SHP77 (cell line): ENCODE results near the gene ABCB7.
"Not testable (repeated sequence)": the region's sequence is repeated elsewhere in the genome, so short reads cannot be mapped to it uniquely, and the experiment has no call there.

Experiments
- DNase-seq, 2 experiments: peaks; one replicate each; lab custom pipeline; 2025; lab: John Stamatoyannopoulos, UW

Gene ABCB7

GRCh38 chrX:75155827-75156525, at the start of gene ABCB7:
Gene ABCB7, minus strand, starts transcription at chrX:75156283. Its CDS starts 11 bp downstream, at chrX:75156272.
- peak; percentile 32 to 75 for DNase-seq

- peak in 1 of 2 experiments; percentile 23 for DNase-seq
Measured at GRCh38 chrX:75188415-75189206, 32.5 kb upstream of the ABCB7 start.

GRCh38 chrX:75181721-75182120, 25.6 kb upstream of the ABCB7 start:
- no peak for DNase-seq

- DNase-seq: not testable (repeated sequence)
Measured at GRCh38 chrX:75179536-75180293, 23.6 kb upstream of the ABCB7 start.

GRCh38 chrX:75172257-75172890, 16.3 kb upstream of the ABCB7 start:
- not testable (repeated sequence) for DNase-seq

GRCh38 chrX:75158054-75158453, 2.0 kb upstream of the ABCB7 start:
- DNase-seq: no peak

- DNase-seq: peak in 1 of 2 experiments; percentile 11
Measured at GRCh38 chrX:75156531-75156945, 455 bp upstream of the ABCB7 start.

- DNase-seq: no peak
Measured at GRCh38 chrX:75155447-75155826, 646 bp downstream of the ABCB7 start.

- no peak for DNase-seq
Measured at GRCh38 chrX:75154871-75155270, 1.2 kb downstream of the ABCB7 start.

- no peak for DNase-seq
Measured at GRCh38 chrX:75151827-75152592, 4.1 kb downstream of the ABCB7 start.

- no peak for DNase-seq
Measured at GRCh38 chrX:75149654-75150053, 6.4 kb downstream of the ABCB7 start.

GRCh38 chrX:75132672-75133071, 23.4 kb downstream of the ABCB7 start:
- no peak for DNase-seq

GRCh38 chrX:75131973-75132627, 24.0 kb downstream of the ABCB7 start:
- no peak for DNase-seq

- DNase-seq: not testable (repeated sequence)
Measured at GRCh38 chrX:75129069-75129468, 27.0 kb downstream of the ABCB7 start.

GRCh38 chrX:75118296-75118695, 37.8 kb downstream of the ABCB7 start:
- DNase-seq: no peak

- DNase-seq: no peak
Measured at GRCh38 chrX:75115707-75116413, 40.2 kb downstream of the ABCB7 start.

GRCh38 chrX:75114638-75115037, 41.4 kb downstream of the ABCB7 start:
- DNase-seq: no peak

- no peak for DNase-seq
Measured at GRCh38 chrX:75113664-75114063, 42.4 kb downstream of the ABCB7 start.

- no peak for DNase-seq
Measured at GRCh38 chrX:75107863-75108509, 48.1 kb downstream of the ABCB7 start.

GRCh38 chrX:75106772-75107171, 49.3 kb downstream of the ABCB7 start:
- no peak for DNase-seq
